Tibial nerve (tissue), 4 donors: Measurements from ENCODE around the gene LMO4.

Experiments
- CTCF ChIP-seq, 5 experiments: fragments of 200-600 bp in 3 of 5; fragments of 450-650 bp in 2 of 5; sonication (generic) in 3 of 5; IDR thresholded peaks; one replicate each; pipeline ENCODE4 v1.5.1; 2016 to 2019; ENCODE audit warnings: antibody characterized with exemption in 5 of 5, mild to moderate bottlenecking in 3 of 5, moderate library complexity in 2 of 5
- EP300 ChIP-seq, 2 donors: sonication (generic); formaldehyde crosslinking; IDR thresholded peaks; one replicate each; pipeline ENCODE4 v1.6.1; 2017; ENCODE audit warnings: antibody characterized with exemption in 2 of 2, mild to moderate bottlenecking in 1 of 2
- POLR2A ChIP-seq, 2 donors: fragments of 450-650 bp; IDR thresholded peaks; one replicate each; pipeline ENCODE4 v1.6.1; 2017; ENCODE audit warnings: antibody characterized with exemption in 2 of 2, mild to moderate bottlenecking in 2 of 2, moderate library complexity in 2 of 2

DNA sequence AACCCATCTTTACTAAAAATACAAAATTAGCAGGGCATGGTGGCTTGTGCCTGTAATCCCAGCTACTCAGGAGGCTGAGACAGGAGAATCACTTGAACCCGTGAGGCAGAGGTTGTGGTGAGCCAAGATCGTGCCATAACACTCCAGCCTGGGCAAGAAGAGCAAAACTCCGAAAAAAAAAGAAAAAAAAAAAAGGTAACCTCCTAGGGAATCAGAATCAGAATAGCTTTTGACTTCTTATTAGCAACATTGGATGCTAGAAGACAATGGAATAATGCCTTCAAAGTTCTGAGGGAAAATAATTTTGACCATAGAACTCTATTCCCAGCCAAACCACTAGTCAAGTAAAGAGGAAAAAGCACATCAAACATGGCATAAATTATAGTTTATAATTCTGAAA lies 60.9 kb downstream of the LMO4 start:
- TF ChIP-seq EP300 (IDR thresholded peaks at IDR 0.05) (no peak), POLR2A (IDR thresholded peaks at IDR 0.05) (no peak), CTCF (IDR thresholded peaks at IDR 0.05) (no peak)
